Fibroblast of lung (primary cell): ENCODE measurements around the gene SLAIN2. TPM values are rescaled to one million over a fixed set of nuclear protein-coding genes. Genes with fewer than 3 reads are reported as not detected.

Experiments
- DNase-seq, 2 donors: peaks; one replicate each; pipeline versions ENCODE4 v3.0.0 to v3.0.0-alpha.2; 2010; ENCODE audit warnings: low read depth in 2 of 2
- H2AFZ ChIP-seq: 2 replicates; pipeline ENCODE4 v1.5.1; 2012; ENCODE audit warnings: low read length, control low read depth, inconsistent platforms
- H3K27ac ChIP-seq: 2 replicates; pipeline ENCODE4 v1.5.1; 2011; ENCODE audit warnings: low read length, control low read depth; ENCODE audit not compliant: insufficient read depth
- H3K27me3 ChIP-seq: 2 replicates; pipeline ENCODE4 v1.5.1; 2011; ENCODE audit warnings: mild to moderate bottlenecking, low read length; ENCODE audit not compliant: control insufficient read depth, insufficient read depth
- H3K36me3 ChIP-seq: 2 replicates; pipeline ENCODE4 v1.5.1; 2011; ENCODE audit warnings: low read length; ENCODE audit not compliant: control insufficient read depth, insufficient read depth
- H3K4me1 ChIP-seq: 2 replicates; pipeline ENCODE4 v1.5.1; 2011; ENCODE audit warnings: low read length; ENCODE audit not compliant: control insufficient read depth, insufficient read depth; ENCODE audit errors: extremely low read depth
- H3K4me2 ChIP-seq: 2 replicates; pipeline ENCODE4 v1.5.1; 2011; ENCODE audit warnings: low read length, control low read depth; ENCODE audit not compliant: insufficient read depth; ENCODE audit errors: extremely low read depth
- H3K4me3 ChIP-seq, 4 experiments: fragments of 200-600 bp in 1 of 4; sonication (generic) in 1 of 4; replicated peaks in 1 of 4; 2 replicates each; pipeline ENCODE4 v1.5.1; 2011 to 2016; ENCODE audit warnings: low read length in 4 of 4, low read depth in 3 of 4, mild to moderate bottlenecking in 3 of 4, control low read depth in 2 of 4, inconsistent platforms in 1 of 4, mixed read lengths in 1 of 4; ENCODE audit not compliant: insufficient read depth in 1 of 4; ENCODE audit errors: control extremely low read depth in 1 of 4
- H3K79me2 ChIP-seq: 2 replicates; pipeline ENCODE4 v1.5.1; 2012; ENCODE audit warnings: mild to moderate bottlenecking, low read length, inconsistent platforms; ENCODE audit not compliant: control insufficient read depth, insufficient read depth
- H3K9ac ChIP-seq: 2 replicates; pipeline ENCODE4 v1.5.1; 2011; ENCODE audit warnings: mild to moderate bottlenecking, low read length, control low read depth; ENCODE audit not compliant: insufficient read depth
- H3K9me3 ChIP-seq: 2 replicates; pipeline ENCODE4 v1.5.1; 2012; ENCODE audit warnings: low read depth, low read length; ENCODE audit not compliant: control insufficient read depth, insufficient read depth
- H4K20me1 ChIP-seq: 2 replicates; pipeline ENCODE4 v1.5.1; 2011; ENCODE audit warnings: low read length; ENCODE audit not compliant: control insufficient read depth, insufficient read depth; ENCODE audit errors: extremely low read depth
- CTCF ChIP-seq, 2 donors: IDR thresholded peaks in 1 of 2; conservative IDR thresholded peaks in 1 of 2; 1 replicate in 1 of 2; 2 replicates in 1 of 2; pipeline ENCODE4 v1.5.1; 2011 to 2012; ENCODE audit warnings: low read length in 2 of 2, control low read depth in 1 of 2, inconsistent platforms in 1 of 2, low read depth in 1 of 2, mild to moderate bottlenecking in 1 of 2
- EZH2 ChIP-seq: IDR thresholded peaks from 2 replicates; pipeline ENCODE4 v1.5.1; 2012; ENCODE audit warnings: low read length, control low read depth, mild to moderate bottlenecking; ENCODE audit errors: missing control alignments
- polyA plus RNA-seq, 2 donors: library from polyadenylated mRNA; depleted of rRNA in 1 of 2; stranded (reverse) in 1 of 2; unstranded in 1 of 2; fragments of >200 nt; gene quantifications; 2 replicates each; pipeline ENCODE4 v1.2.1, GENCODE V29; 2011 to 2012; ENCODE audit warnings: missing spikeins in 1 of 2
- total RNA-seq: library from RNA; depleted of rRNA; stranded (reverse); fragments of >200 nt; gene quantifications from 2 replicates; pipeline ENCODE4 v1.2.1, GENCODE V29; 2014

Gene SLAIN2
- total and polyA plus RNA-seq, 2 donors (not counting 1 experiment from before 2014, with no cell fraction given) = 34.2 to 57.4 TPM

- Histone ChIP-seq H3K4me2 (no peak overlapping the region), H3K27ac (no peak overlapping the region), H3K4me3 (no peak overlapping the region), H3K9ac (no peak overlapping the region), H2AFZ (no peak overlapping the region), H3K79me2 (peaks cover 12% of the 10 kb centered on the region), H3K4me1 (peaks cover 15% of the 10 kb centered on the region), H3K36me3 (no peaks in the 10 kb centered on the region), H3K9me3 (no peaks in the 10 kb centered on the region), H4K20me1 (peaks cover 2% of the 10 kb centered on the region), H3K27me3 (no peaks in the 10 kb centered on the region)
- DNase-seq = no peak
- TF ChIP-seq CTCF (conservative IDR thresholded peaks at IDR 0.05 in 1 of 2, IDR thresholded peaks at IDR 0.05 in 1 of 2; ENCODE audit: low read depth in 1 of 2, low read length in 2 of 2) = no peak
- no peak for TF ChIP-seq EZH2
Measured at GRCh38 chr4:48337731-48338130, 3.6 kb upstream of the SLAIN2 start.

- peak overlapping the region; percentile 99 for H3K4me2 ChIP-seq
- peak overlapping the region; percentile 10 for H2AFZ ChIP-seq
- no peak for TF ChIP-seq CTCF (conservative IDR thresholded peaks at IDR 0.05 in 1 of 2, IDR thresholded peaks at IDR 0.05 in 1 of 2; ENCODE audit: low read depth in 1 of 2, low read length in 2 of 2)
- no peak for TF ChIP-seq EZH2
- H3K36me3 ChIP-seq = no peaks in the 10 kb centered on the region
- H3K4me3 ChIP-seq = peak overlapping the region in 2 of 4 experiments; percentile 79 to 80
- H3K27me3 ChIP-seq = no peaks in the 10 kb centered on the region
- no peaks in the 10 kb centered on the region for H3K9me3 ChIP-seq
- H3K4me1 ChIP-seq = peaks cover 19% of the 10 kb centered on the region
- peaks cover 7% of the 10 kb centered on the region for H4K20me1 ChIP-seq
- peak overlapping the region; percentile 95 for H3K27ac ChIP-seq
- DNase-seq = no peak
- no peak overlapping the region for H3K9ac ChIP-seq
- H3K79me2 ChIP-seq = peaks cover 31% of the 10 kb centered on the region
Measured at GRCh38 chr4:48339642-48340041, 1.7 kb upstream of the SLAIN2 start.

GRCh38 chr4:48340276-48340964 is 909 bp upstream of the SLAIN2 start:
- TF ChIP-seq CTCF (conservative IDR thresholded peaks at IDR 0.05 in 1 of 2, IDR thresholded peaks at IDR 0.05 in 1 of 2; ENCODE audit: low read depth in 1 of 2, low read length in 2 of 2) = no peak
- no peak for TF ChIP-seq EZH2
- no peaks in the 10 kb centered on the region for H3K27me3 ChIP-seq
- H3K9ac ChIP-seq = peak overlapping the region; percentile 76
- peak overlapping the region; percentile 79 for H2AFZ ChIP-seq
- H3K36me3 ChIP-seq = no peaks in the 10 kb centered on the region
- peak; percentile 81 to 85 for DNase-seq
- H3K4me3 ChIP-seq = peak overlapping the region; percentile 61 to 80 (median 70)
- H3K79me2 ChIP-seq = peaks cover 39% of the 10 kb centered on the region
- H3K4me1 ChIP-seq = peaks cover 17% of the 10 kb centered on the region
- H3K27ac ChIP-seq = peak overlapping the region; percentile 95
- H4K20me1 ChIP-seq = peaks cover 7% of the 10 kb centered on the region
- peak overlapping the region; percentile 99 for H3K4me2 ChIP-seq
- no peaks in the 10 kb centered on the region for H3K9me3 ChIP-seq
